ENCODE data around the gene SYPL2. TPM values are rescaled to one million over a fixed set of nuclear protein-coding genes. Genes with fewer than 3 reads are reported as not detected.

Gene SYPL2
- polyA plus RNA-seq, 2 of the 4 experiments (the other 2 are of a cell fraction), result 0.04 to 0.05 TPM

GRCh38 chr1:109508001-109508872 is 41.9 kb downstream of the SYPL2 start:
- DNase-seq (ENCODE audit: low read depth in 1 of 2, low spot score in 1 of 2) (no peak), ATAC-seq (no peak), FAIRE-seq (no peak)
- H3K9me3 ChIP-seq, result no peaks in the 10 kb centered on the region
- ChIA-PET POLR2A (no interaction called here), CTCF (interaction anchor here (0.7 to 16.9 kb wide), 6 partner anchors 9 to 244 kb away, joined by 3 to 232 read pairs (median 13); partner anchors contain the start of gene CYB561D1)
- no peak overlapping the region for H3K27ac ChIP-seq
- no peak overlapping the region for H3K4me3 ChIP-seq
- peaks cover 4% of the 10 kb centered on the region; the same call in 1 of the 3 replicates for H3K4me1 ChIP-seq
- no peak for TF ChIP-seq RCOR1 (IDR thresholded peaks at IDR 0.05; ENCODE audit: low read depth, low read length)
- WGBS (ENCODE audit: missing lambda C conversion rate), result 94% methylated on average over 21 of the region's 25 CpGs
- H3K4me2 ChIP-seq, result no peak overlapping the region

GRCh38 chr1:109508873-109509175 is 42.5 kb downstream of the SYPL2 start:
- H3K4me3 ChIP-seq, result peak overlapping the region; percentile 63; the same call in 2 of the 3 replicates
- POLR2A ChIA-PET, result no interaction called here
- no peaks in the 10 kb centered on the region for H3K9me3 ChIP-seq
- 81% methylated on average over 7 of the region's 7 CpGs for WGBS (ENCODE audit: missing lambda C conversion rate)
- H3K4me2 ChIP-seq, result peak overlapping the region; percentile 99
- no peak for TF ChIP-seq HMGXB4 (CRISPR knock-in tag; IDR thresholded peaks at IDR 0.05; ENCODE audit: borderline replicate concordance)
- no peak for TF ChIP-seq PHF8 (IDR thresholded peaks at IDR 0.05; ENCODE audit: borderline replicate concordance, low read depth)
- no peak for TF ChIP-seq CBX8 (IDR thresholded peaks at IDR 0.05)
- no peak for TF ChIP-seq HOXB13 (CRISPR knock-in tag; IDR thresholded peaks at IDR 0.05; ENCODE audit: low read depth)
- no peak for TF ChIP-seq HES2 (IDR thresholded peaks at IDR 0.05)
- no peak for TF ChIP-seq ATOH8 (CRISPR knock-in tag; IDR thresholded peaks at IDR 0.05; ENCODE audit: low read depth)
- TF ChIP-seq ZC3H11A (IDR thresholded peaks at IDR 0.05), result no peak
- no peak for TF ChIP-seq MAX (IDR thresholded peaks at IDR 0.05)
- no peak for TF ChIP-seq HOXA7 (CRISPR knock-in tag; IDR thresholded peaks at IDR 0.05)
- TF ChIP-seq RCOR1 (IDR thresholded peaks at IDR 0.05; ENCODE audit: low read depth, low read length), result no peak
- TF ChIP-seq GATA3 (IDR thresholded peaks at IDR 0.05; ENCODE audit: borderline replicate concordance), result no peak
- TF ChIP-seq SMC3 (IDR thresholded peaks at IDR 0.05), result no peak
- TF ChIP-seq CTCF (IDR thresholded peaks at IDR 0.05), result no peak
- TF ChIP-seq ELK1 (IDR thresholded peaks at IDR 0.05; ENCODE audit: low read depth, low read length), result no peak
- no peak for TF ChIP-seq CHD4 (IDR thresholded peaks at IDR 0.05; ENCODE audit: borderline replicate concordance)
- TF ChIP-seq EHMT2 (IDR thresholded peaks at IDR 0.05; ENCODE audit: low read depth), result no peak
- TF ChIP-seq KDM5A (IDR thresholded peaks at IDR 0.05), result no peak
- no peak for TF ChIP-seq RAD21 (conservative IDR thresholded peaks at IDR 0.05 in 1 of 2, IDR thresholded peaks at IDR 0.05 in 1 of 2)
- FAIRE-seq (no peak), DNase-seq (ENCODE audit: low read depth in 1 of 2, low spot score in 1 of 2) (no peak), ATAC-seq (no peak; a peak in 1 of 6 replicates)
- CTCF ChIA-PET, result interaction anchor here (0.7 to 16.9 kb wide), 5 partner anchors 9 to 245 kb away, joined by 4 to 232 read pairs (median 22); partner anchors contain the start of gene CYB561D1
- peak overlapping the region in 1 of 2 experiments; percentile 93; a peak in 1 of 6 replicates for H3K27ac ChIP-seq
- H3K4me1 ChIP-seq, result peaks cover 4% of the 10 kb centered on the region; the same call in 1 of the 3 replicates
